ENCODE results near the gene SLC2A13. TPM values are rescaled to one million over a fixed set of nuclear protein-coding genes. Genes with fewer than 3 reads are reported as not detected.

Gene SLC2A13
- polyA plus RNA-seq, 3 donors, result 2.2 to 2.9 (median 2.5) TPM

DNA sequence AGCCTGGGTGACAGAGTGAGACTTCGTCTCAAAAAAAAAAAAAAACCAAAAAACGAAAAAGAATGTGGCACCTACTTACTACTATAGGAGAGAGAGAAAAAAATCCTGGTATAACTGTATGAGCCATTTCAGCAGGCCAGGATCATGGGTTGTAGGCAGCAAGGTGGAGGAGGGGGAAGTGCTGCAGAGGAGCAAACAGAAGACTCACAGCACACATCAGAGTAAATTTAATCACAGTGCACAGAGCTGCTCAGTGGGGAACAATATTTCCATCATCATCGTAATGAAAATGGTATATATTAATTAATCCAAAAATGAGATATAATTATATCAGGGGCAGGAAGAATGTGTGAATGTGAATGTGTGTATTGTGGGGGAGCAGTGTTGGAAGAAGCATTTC is 175.8 kb downstream of the SLC2A13 start:
- intact Hi-C loops (cut with micrococcal nuclease), result no loop called here

GRCh38 chr12:39928181-39928899 is 177.5 kb downstream of the SLC2A13 start:
- peaks cover 58% of the 10 kb centered on the region for H3K4me1 Mint-ChIP-seq
- Histone ChIP-seq H2AFZ (ENCODE audit: insufficient read depth, low read depth, low read length, poor library complexity, severe bottlenecking) (no peak overlapping the region), H3K79me2 (ENCODE audit: insufficient read depth, low read length) (no peaks in the 10 kb centered on the region), H3K27ac (ENCODE audit: low read depth in 1 of 2, low read length in 2 of 2) (no peak overlapping the region), H3K9me3 (replicated peaks in 1 of 2; ENCODE audit: control insufficient read depth in 1 of 2, insufficient read depth in 1 of 2, low read length in 2 of 2) (no peaks in the 10 kb centered on the region), H3K4me2 (replicated peaks; ENCODE audit: extremely low read depth, low read length, poor library complexity, severe bottlenecking) (no peak overlapping the region), H3K27me3 (ENCODE audit: control insufficient read depth in 2 of 2, insufficient read depth in 2 of 2, low read length in 2 of 2) (no peaks in the 10 kb centered on the region), H3K9ac (ENCODE audit: insufficient read depth, low read length, poor library complexity, severe bottlenecking) (no peak overlapping the region), H3K36me3 (replicated peaks in 1 of 2; ENCODE audit: control insufficient read depth in 1 of 2, insufficient read depth in 2 of 2, low read length in 2 of 2) (no peaks in the 10 kb centered on the region), H3K4me1 (ENCODE audit: control insufficient read depth in 1 of 2, insufficient read depth in 2 of 2, low read length in 2 of 2) (peaks cover 9 to 26% of the 10 kb centered on the region in 2 donors), H4K20me1 (ENCODE audit: insufficient read depth, low read length) (no peaks in the 10 kb centered on the region), H3K4me3 (replicated peaks in 1 of 3; ENCODE audit: low read depth in 2 of 3, low read length in 3 of 3) (no peak overlapping the region)
- H3K27me3 Mint-ChIP-seq (ENCODE audit: low read depth in 3 of 3), result peaks cover 0 to 3% (median 0%) of the 10 kb centered on the region in 3 donors
- no peak for DNase-seq
- no peak for TF ChIP-seq CTCF (IDR thresholded peaks at IDR 0.05)
- peaks cover 0 to 3% (median 0%) of the 10 kb centered on the region in 7 donors for H3K9me3 Mint-ChIP-seq
- intact Hi-C loops (cut with micrococcal nuclease), result no loop called here
- WGBS (ENCODE audit: insufficient coverage), result no CpG with 5 or more reads among the region's 1 CpG
- no peak overlapping the region for H3K4me3 Mint-ChIP-seq
- no peak overlapping the region for H3K27ac Mint-ChIP-seq
- peaks cover 0 to 4% of the 10 kb centered on the region in 2 donors for H3K36me3 Mint-ChIP-seq

More for the DNA sequence above, 175.8 kb downstream of the SLC2A13 start:
- Mint-ChIP-seq H3K4me3 (no peak overlapping the region), H3K27ac (peak overlapping the region in 2 of 7 donors; percentile 76 to 78), H3K36me3 (peaks cover 0 to 4% of the 10 kb centered on the region in 2 donors), H3K9me3 (peaks cover 0 to 3% (median 0%) of the 10 kb centered on the region in 7 donors), H3K4me1 (peaks cover 49% of the 10 kb centered on the region), H3K27me3 (ENCODE audit: low read depth in 3 of 3) (peaks cover 0 to 3% (median 0%) of the 10 kb centered on the region in 3 donors)
- Histone ChIP-seq H3K4me1 (ENCODE audit: control insufficient read depth in 1 of 2, insufficient read depth in 2 of 2, low read length in 2 of 2) (peaks cover 5 to 20% of the 10 kb centered on the region in 2 donors), H2AFZ (ENCODE audit: insufficient read depth, low read depth, low read length, poor library complexity, severe bottlenecking) (no peak overlapping the region), H3K36me3 (replicated peaks in 1 of 2; ENCODE audit: control insufficient read depth in 1 of 2, insufficient read depth in 2 of 2, low read length in 2 of 2) (no peaks in the 10 kb centered on the region), H3K27ac (ENCODE audit: low read depth in 1 of 2, low read length in 2 of 2) (no peak overlapping the region), H3K27me3 (ENCODE audit: control insufficient read depth in 2 of 2, insufficient read depth in 2 of 2, low read length in 2 of 2) (no peaks in the 10 kb centered on the region), H3K9me3 (replicated peaks in 1 of 2; ENCODE audit: control insufficient read depth in 1 of 2, insufficient read depth in 1 of 2, low read length in 2 of 2) (no peaks in the 10 kb centered on the region), H3K4me2 (replicated peaks; ENCODE audit: extremely low read depth, low read length, poor library complexity, severe bottlenecking) (no peak overlapping the region), H3K9ac (ENCODE audit: insufficient read depth, low read length, poor library complexity, severe bottlenecking) (no peak overlapping the region), H4K20me1 (ENCODE audit: insufficient read depth, low read length) (no peaks in the 10 kb centered on the region), H3K79me2 (ENCODE audit: insufficient read depth, low read length) (no peaks in the 10 kb centered on the region), H3K4me3 (replicated peaks in 1 of 3; ENCODE audit: low read depth in 2 of 3, low read length in 3 of 3) (no peak overlapping the region)
- TF ChIP-seq CTCF (IDR thresholded peaks at IDR 0.05), result no peak
- WGBS (ENCODE audit: insufficient coverage), result no CpG with 5 or more reads among the region's 3 CpGs
- DNase-seq, result no peak
